HEK293 (cell line): ENCODE measurements around the gene SPHK1.
A peak's percentile ranks its signal among the peaks of the same experiment; 100 is the strongest.

Source experiments
- CTCF ChIA-PET: fragments of 350-600 bp; formaldehyde crosslinking; extraction: SDS; loops from one replicate; lab custom pipeline; 2021; ENCODE audit warnings: antibody characterized with exemption; lab: Yijun Ruan, JAX
- POLR2A ChIA-PET: fragments of 300-600 bp; formaldehyde crosslinking; extraction: SDS; loops from one replicate; lab custom pipeline; 2020; ENCODE audit warnings: antibody characterized with exemption, inconsistent platforms; lab: Yijun Ruan, JAX
- H3K27ac ChIP-seq: fragments of 200-500 bp; sonication (Bioruptor generic); 2 replicates; pipeline ENCODE4 v1.5.1; 2014; ENCODE audit warnings: low read depth, low read length, control low read depth, inconsistent platforms; ENCODE audit errors: extremely low read depth
- H3K36me3 ChIP-seq, 2 experiments: fragments of 200-500 bp in 1 of 2; sonication (Bioruptor generic) in 1 of 2; 1 replicate in 1 of 2; 2 replicates in 1 of 2; pipeline ENCODE4 v1.5.1; 2014 to 2017; ENCODE audit warnings: inconsistent platforms in 2 of 2, low read length in 2 of 2; ENCODE audit not compliant: control insufficient read depth in 2 of 2, insufficient read depth in 1 of 2
- H3K4me1 ChIP-seq: fragments of 200-500 bp; sonication (Bioruptor generic); 2 replicates; pipeline ENCODE4 v1.5.1; 2014; ENCODE audit warnings: mild to moderate bottlenecking, low read length, inconsistent platforms; ENCODE audit not compliant: control insufficient read depth, insufficient read depth
- H3K4me3 ChIP-seq: 2 replicates; pipeline ENCODE4 v1.5.1; 2011; ENCODE audit warnings: low read depth, mild to moderate bottlenecking, control low read depth, low read length, moderate library complexity
- H3K9me3 ChIP-seq: fragments of 200-500 bp; sonication (Bioruptor generic); 2 replicates; pipeline ENCODE4 v1.5.1; 2014; ENCODE audit warnings: low read depth, low read length, inconsistent platforms; ENCODE audit not compliant: control insufficient read depth, insufficient read depth
- EGR2 ChIP-seq: fragments of 450-650 bp; formaldehyde crosslinking; IDR thresholded peaks from 2 replicates; pipeline ENCODE4 v1.5.1; 2016; ENCODE audit warnings: low read depth, missing biosample characterization, missing genetic modification characterization
- ELK4 ChIP-seq: IDR thresholded peaks from 2 replicates; pipeline ENCODE4 v1.6.1; 2011; ENCODE audit warnings: mild to moderate bottlenecking, low read depth, low read length, borderline replicate concordance
- GFI1B ChIP-seq: fragments of 450-650 bp; formaldehyde crosslinking; IDR thresholded peaks from 2 replicates; pipeline ENCODE4 v1.5.1; 2016; ENCODE audit warnings: missing biosample characterization, missing genetic modification characterization
- HOXA7 ChIP-seq: sonication (generic); formaldehyde crosslinking; IDR thresholded peaks from 2 replicates; pipeline ENCODE4 v1.8.1; 2022; ENCODE audit warnings: missing genetic modification reagents, borderline replicate concordance
- OVOL3 ChIP-seq: fragments of 450-650 bp; formaldehyde crosslinking; IDR thresholded peaks from 2 replicates; pipeline ENCODE4 v1.5.1; 2016; ENCODE audit warnings: missing biosample characterization, missing genetic modification characterization
- SCRT2 ChIP-seq: fragments of 450-650 bp; formaldehyde crosslinking; IDR thresholded peaks from 2 replicates; pipeline ENCODE4 v1.5.1; 2016; ENCODE audit warnings: missing biosample characterization, missing genetic modification characterization
- ZBTB11 ChIP-seq: fragments of 450-650 bp; formaldehyde crosslinking; conservative IDR thresholded peaks from 2 replicates; pipeline ENCODE4 v1.5.1; 2016; ENCODE audit warnings: low read depth, missing biosample characterization, missing genetic modification characterization
- ZBTB17 ChIP-seq: fragments of 450-650 bp; formaldehyde crosslinking; IDR thresholded peaks from 2 replicates; pipeline ENCODE4 v1.5.1; 2016; ENCODE audit warnings: missing biosample characterization, missing genetic modification characterization
- ZBTB44 ChIP-seq: fragments of 450-650 bp; IDR thresholded peaks from 2 replicates; pipeline ENCODE4 v1.5.1; 2018; ENCODE audit warnings: missing biosample characterization, mild to moderate bottlenecking, missing genetic modification characterization
- ZBTB6 ChIP-seq: fragments of 450-650 bp; formaldehyde crosslinking; IDR thresholded peaks from 2 replicates; pipeline ENCODE4 v1.5.1; 2017; ENCODE audit warnings: missing biosample characterization, missing genetic modification characterization
- ZBTB8A ChIP-seq: fragments of 450-650 bp; formaldehyde crosslinking; IDR thresholded peaks from 2 replicates; pipeline ENCODE4 v1.5.1; 2016; ENCODE audit warnings: missing biosample characterization, missing genetic modification characterization
- ZFHX2 ChIP-seq: fragments of 450-650 bp; formaldehyde crosslinking; conservative IDR thresholded peaks from 2 replicates; pipeline ENCODE4 v1.5.1; 2016; ENCODE audit warnings: missing biosample characterization, missing genetic modification characterization
- ZNF169 ChIP-seq: fragments of 450-650 bp; formaldehyde crosslinking; IDR thresholded peaks from 2 replicates; pipeline ENCODE4 v1.5.1; 2016; ENCODE audit warnings: missing biosample characterization, missing genetic modification characterization
- ZNF324 ChIP-seq: fragments of 450-650 bp; formaldehyde crosslinking; IDR thresholded peaks from 2 replicates; pipeline ENCODE4 v1.5.1; 2016; ENCODE audit warnings: missing biosample characterization, missing genetic modification characterization
- ZNF48 ChIP-seq: fragments of 450-650 bp; formaldehyde crosslinking; IDR thresholded peaks from 2 replicates; pipeline ENCODE4 v1.5.1; 2016; ENCODE audit warnings: missing biosample characterization, missing genetic modification characterization
- ZNF514 ChIP-seq: fragments of 450-650 bp; formaldehyde crosslinking; IDR thresholded peaks from 2 replicates; pipeline ENCODE4 v1.5.1; 2016; ENCODE audit warnings: missing biosample characterization, missing genetic modification characterization
- ZNF548 ChIP-seq: fragments of 450-650 bp; formaldehyde crosslinking; IDR thresholded peaks from 2 replicates; pipeline ENCODE4 v1.5.1; 2016; ENCODE audit warnings: missing biosample characterization, missing genetic modification characterization
- ZNF664 ChIP-seq: fragments of 450-650 bp; formaldehyde crosslinking; IDR thresholded peaks from 2 replicates; pipeline ENCODE4 v1.5.1; 2016; ENCODE audit warnings: missing biosample characterization, missing genetic modification characterization
- ZNF701 ChIP-seq: fragments of 450-650 bp; formaldehyde crosslinking; IDR thresholded peaks from 2 replicates; pipeline ENCODE4 v1.5.1; 2016; ENCODE audit warnings: missing biosample characterization, missing genetic modification characterization
- TF ChIP-seq, protein P1 (sequence below): fragments of 450-650 bp; formaldehyde crosslinking; IDR thresholded peaks from 2 replicates; pipeline ENCODE4 v1.5.1; 2016; ENCODE audit warnings: missing biosample characterization, missing genetic modification characterization
- TF ChIP-seq, protein P2 (sequence below): fragments of 450-650 bp; formaldehyde crosslinking; IDR thresholded peaks from 2 replicates; pipeline ENCODE4 v1.5.1; 2016; ENCODE audit warnings: missing biosample characterization, missing genetic modification characterization

SPHK1 gene

DNA sequence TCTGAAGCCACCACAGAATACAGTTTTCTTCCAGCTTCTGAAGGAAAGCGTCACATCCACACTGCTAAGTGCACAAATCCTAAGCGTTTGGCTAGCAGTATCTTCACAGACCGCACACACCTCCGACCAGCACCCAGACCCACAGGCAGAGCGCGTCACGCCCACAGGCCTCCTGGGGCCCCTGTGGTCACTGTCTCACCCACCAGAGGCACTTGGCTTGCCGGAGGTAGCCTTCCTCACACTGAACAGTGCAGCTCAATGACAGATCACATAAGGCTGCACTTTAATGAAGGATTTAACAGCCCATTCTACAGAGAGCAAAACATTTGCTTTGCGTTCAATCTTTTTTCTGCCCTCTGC, 21.2 kb downstream of the SPHK1 start:
- POLR2A ChIA-PET = interaction anchor here (0.5 to 0.8 kb wide), 2 partner anchors 20 to 94 kb away, joined by 3 to 7 read pairs; no protein-coding TSS in a partner anchor
- H3K9me3 ChIP-seq = no peaks in the 10 kb centered on the region
- no peak overlapping the region for H3K4me3 ChIP-seq
- TF ChIP-seq SCRT2 (tag by site-specific recombination) (no peak), ZNF324 (tag by site-specific recombination) (no peak), ZNF548 (tag by site-specific recombination) (no peak), ZFHX2 (peak; percentile 39), ZNF169 (no peak), EGR2 (tag by site-specific recombination) (peak; percentile 54; the same call in 1 of the 2 replicates), ZNF701 (tag by site-specific recombination) (no peak)
- TF ChIP-seq, protein P1, sequence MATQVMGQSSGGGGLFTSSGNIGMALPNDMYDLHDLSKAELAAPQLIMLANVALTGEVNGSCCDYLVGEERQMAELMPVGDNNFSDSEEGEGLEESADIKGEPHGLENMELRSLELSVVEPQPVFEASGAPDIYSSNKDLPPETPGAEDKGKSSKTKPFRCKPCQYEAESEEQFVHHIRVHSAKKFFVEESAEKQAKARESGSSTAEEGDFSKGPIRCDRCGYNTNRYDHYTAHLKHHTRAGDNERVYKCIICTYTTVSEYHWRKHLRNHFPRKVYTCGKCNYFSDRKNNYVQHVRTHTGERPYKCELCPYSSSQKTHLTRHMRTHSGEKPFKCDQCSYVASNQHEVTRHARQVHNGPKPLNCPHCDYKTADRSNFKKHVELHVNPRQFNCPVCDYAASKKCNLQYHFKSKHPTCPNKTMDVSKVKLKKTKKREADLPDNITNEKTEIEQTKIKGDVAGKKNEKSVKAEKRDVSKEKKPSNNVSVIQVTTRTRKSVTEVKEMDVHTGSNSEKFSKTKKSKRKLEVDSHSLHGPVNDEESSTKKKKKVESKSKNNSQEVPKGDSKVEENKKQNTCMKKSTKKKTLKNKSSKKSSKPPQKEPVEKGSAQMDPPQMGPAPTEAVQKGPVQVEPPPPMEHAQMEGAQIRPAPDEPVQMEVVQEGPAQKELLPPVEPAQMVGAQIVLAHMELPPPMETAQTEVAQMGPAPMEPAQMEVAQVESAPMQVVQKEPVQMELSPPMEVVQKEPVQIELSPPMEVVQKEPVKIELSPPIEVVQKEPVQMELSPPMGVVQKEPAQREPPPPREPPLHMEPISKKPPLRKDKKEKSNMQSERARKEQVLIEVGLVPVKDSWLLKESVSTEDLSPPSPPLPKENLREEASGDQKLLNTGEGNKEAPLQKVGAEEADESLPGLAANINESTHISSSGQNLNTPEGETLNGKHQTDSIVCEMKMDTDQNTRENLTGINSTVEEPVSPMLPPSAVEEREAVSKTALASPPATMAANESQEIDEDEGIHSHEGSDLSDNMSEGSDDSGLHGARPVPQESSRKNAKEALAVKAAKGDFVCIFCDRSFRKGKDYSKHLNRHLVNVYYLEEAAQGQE = no peak
- TF ChIP-seq, all 188 proteins: peak for 2
- Histone ChIP-seq H3K4me1 (peaks cover 10% of the 10 kb centered on the region), H3K27ac (no peak overlapping the region), H3K36me3 (peaks cover 24 to 66% of the 10 kb centered on the region in 2 experiments)
- CTCF ChIA-PET = interaction anchor here (0.5 to 3.1 kb wide), 8 partner anchors 8 to 350 kb away, joined by 3 to 14 read pairs (median 6); partner anchors contain the start of gene SPHK1

DNA sequence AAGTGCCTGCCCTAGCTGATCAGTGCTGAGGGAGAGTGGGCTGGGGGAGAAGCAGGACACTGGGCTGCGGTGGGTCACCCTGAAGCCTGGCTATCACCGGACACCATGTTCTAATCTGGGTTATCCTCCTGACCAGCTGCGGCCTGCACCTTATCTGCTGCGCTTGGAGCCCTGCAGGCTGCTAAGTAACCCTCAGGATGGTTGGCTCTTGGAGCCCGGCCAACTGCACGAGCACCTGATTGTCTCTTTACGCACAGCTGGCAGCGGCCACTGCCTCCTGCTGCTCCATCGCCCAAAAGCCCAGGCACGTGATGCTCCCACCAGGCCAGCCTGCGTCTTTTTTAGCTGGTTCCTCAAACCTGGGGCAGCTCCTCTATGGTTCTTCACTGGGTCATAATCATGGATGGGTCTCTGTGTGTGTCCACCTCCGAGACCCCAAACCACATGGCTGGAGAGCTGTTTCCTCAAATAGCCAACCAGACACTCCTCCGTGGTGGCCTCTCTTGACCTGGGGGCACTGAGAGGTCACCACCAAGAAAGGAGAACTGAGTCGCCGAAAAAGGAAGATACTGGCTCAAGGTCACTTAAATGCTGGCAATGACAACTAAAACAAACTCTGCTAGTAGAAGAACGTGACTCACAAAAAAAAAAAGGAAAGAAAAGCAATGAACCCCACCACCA, 21.7 kb downstream of the SPHK1 start:
- POLR2A ChIA-PET = interaction anchor here (0.5 kb wide), 1 partner anchor 19 kb away, joined by 7 read pairs; no protein-coding TSS in a partner anchor
- TF ChIP-seq ELK4 (no peak), ZBTB17 (tag by site-specific recombination) (peak; percentile 40; the same call in 1 of the 2 replicates), HOXA7 (no peak), SCRT2 (tag by site-specific recombination) (no peak), ZNF48 (no peak), ZBTB44 (tag by site-specific recombination) (peak; percentile 65; the same call in 1 of the 2 replicates), ZNF664 (tag by site-specific recombination) (no peak), ZNF514 (tag by site-specific recombination) (no peak), ZBTB11 (tag by site-specific recombination) (no peak), ZBTB8A (tag by site-specific recombination) (peak; percentile 83), OVOL3 (tag by site-specific recombination) (no peak), GFI1B (tag by site-specific recombination) (no peak), ZBTB6 (tag by site-specific recombination) (peak; percentile 66; the same call in 1 of the 2 replicates)
- TF ChIP-seq, protein P2, sequence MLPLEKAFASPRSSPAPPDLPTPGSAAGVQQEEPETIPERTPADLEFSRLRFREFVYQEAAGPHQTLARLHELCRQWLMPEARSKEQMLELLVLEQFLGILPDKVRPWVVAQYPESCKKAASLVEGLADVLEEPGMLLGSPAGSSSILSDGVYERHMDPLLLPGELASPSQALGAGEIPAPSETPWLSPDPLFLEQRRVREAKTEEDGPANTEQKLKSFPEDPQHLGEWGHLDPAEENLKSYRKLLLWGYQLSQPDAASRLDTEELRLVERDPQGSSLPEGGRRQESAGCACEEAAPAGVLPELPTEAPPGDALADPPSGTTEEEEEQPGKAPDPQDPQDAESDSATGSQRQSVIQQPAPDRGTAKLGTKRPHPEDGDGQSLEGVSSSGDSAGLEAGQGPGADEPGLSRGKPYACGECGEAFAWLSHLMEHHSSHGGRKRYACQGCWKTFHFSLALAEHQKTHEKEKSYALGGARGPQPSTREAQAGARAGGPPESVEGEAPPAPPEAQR (tag by site-specific recombination) = no peak

More for the DNA sequence above, 21.7 kb downstream of the SPHK1 start:
- H3K4me1 ChIP-seq = peaks cover 10% of the 10 kb centered on the region
- H3K27ac ChIP-seq = no peak overlapping the region
- CTCF ChIA-PET = interaction anchor here (0.7 to 3.1 kb wide), 7 partner anchors 9 to 308 kb away, joined by 3 to 14 read pairs (median 6); partner anchors contain the start of gene SPHK1
- H3K9me3 ChIP-seq = no peaks in the 10 kb centered on the region
- H3K36me3 ChIP-seq = peaks cover 24 to 62% of the 10 kb centered on the region in 2 experiments
- H3K4me3 ChIP-seq = no peak overlapping the region
